CD4-positive, alpha-beta T cell treated with Interleukin-1 beta for 1 hour (primary cell): ENCODE measurements around the gene SUDS3.

Experiments used
- DNase-seq, 2 donors: peaks; one replicate each; pipeline ENCODE4 v3.0.0-alpha.2; 2020 to 2022

SUDS3 gene

GRCh38 chr12:118357257-118358007 is 18.9 kb upstream of the SUDS3 start:
- DNase-seq = peak; percentile 56 to 69

GRCh38 chr12:118358008-118358359 is 18.4 kb upstream of the SUDS3 start:
- DNase-seq = no peak

GRCh38 chr12:118358612-118359540 is 17.5 kb upstream of the SUDS3 start:
- peak in 1 of 2 donors; percentile 32 for DNase-seq

GRCh38 chr12:118359541-118359915 is 16.8 kb upstream of the SUDS3 start:
- DNase-seq = peak; percentile 24 to 44

- DNase-seq = no peak
Measured at GRCh38 chr12:118361092-118361404, 15.3 kb upstream of the SUDS3 start.

- DNase-seq = no peak
Measured at GRCh38 chr12:118361889-118362288, 14.5 kb upstream of the SUDS3 start.

- no peak for DNase-seq
Measured at GRCh38 chr12:118368821-118369220, 7.5 kb upstream of the SUDS3 start.

GRCh38 chr12:118370601-118371000 is 5.8 kb upstream of the SUDS3 start:
- DNase-seq = no peak

GRCh38 chr12:118371321-118372282 is 4.8 kb upstream of the SUDS3 start:
- DNase-seq = no peak

GRCh38 chr12:118372541-118373495 is 3.5 kb upstream of the SUDS3 start, which contains the start of gene TAOK3:
TSS of gene TAOK3 (minus strand) at chr12:118372907. CDS start at chr12:118255567, 117,340 bp downstream.
- DNase-seq = peak; percentile 98 to 99

- no peak for DNase-seq
Measured at GRCh38 chr12:118373616-118374015, 2.7 kb upstream of the SUDS3 start.

- no peak for DNase-seq
Measured at GRCh38 chr12:118374126-118374725, 2.1 kb upstream of the SUDS3 start.

- DNase-seq = no peak
Measured at GRCh38 chr12:118374909-118375308, 1.4 kb upstream of the SUDS3 start.

GRCh38 chr12:118375348-118375747 is 1.0 kb upstream of the SUDS3 start:
- no peak for DNase-seq

- peak in 1 of 2 donors; percentile 17 for DNase-seq
Measured at GRCh38 chr12:118377021-118377883, 897 bp downstream of the SUDS3 start.

GRCh38 chr12:118377884-118378470 is 1.6 kb downstream of the SUDS3 start:
- peak; percentile 66 to 83 for DNase-seq

- no peak for DNase-seq
Measured at GRCh38 chr12:118391424-118391823, 15.1 kb downstream of the SUDS3 start.

- DNase-seq = no peak
Measured at GRCh38 chr12:118391836-118392235, 15.5 kb downstream of the SUDS3 start.

- no peak for DNase-seq
Measured at GRCh38 chr12:118397708-118398440, 21.5 kb downstream of the SUDS3 start.
